HG02623 (cell line): ENCODE data around the gene PAGE3.

Experiments used
- ATAC-seq: cut with Tn5 transposase; IDR thresholded peaks from one replicate; pipeline ENCODE4 v1.9.1; 2021; ENCODE audit warnings: moderate library complexity; ENCODE audit not compliant: unreplicated experiment

PAGE3 gene, protein sequence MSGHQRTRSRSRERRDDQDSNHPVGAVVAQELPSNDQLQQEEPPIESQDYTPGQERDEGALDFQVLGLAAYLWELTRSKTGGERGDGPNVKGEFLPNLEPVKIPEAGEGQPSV

GRCh38 chrX:55264816-55265215 is at the start of gene PAGE3:
Gene PAGE3 (minus strand): TSS chrX:55264916. CDS start chrX:55263903, 1,013 bp downstream.
- no peak for ATAC-seq

GRCh38 chrX:55312655-55313054 is 47.9 kb upstream of the PAGE3 start:
- no peak for ATAC-seq

DNA sequence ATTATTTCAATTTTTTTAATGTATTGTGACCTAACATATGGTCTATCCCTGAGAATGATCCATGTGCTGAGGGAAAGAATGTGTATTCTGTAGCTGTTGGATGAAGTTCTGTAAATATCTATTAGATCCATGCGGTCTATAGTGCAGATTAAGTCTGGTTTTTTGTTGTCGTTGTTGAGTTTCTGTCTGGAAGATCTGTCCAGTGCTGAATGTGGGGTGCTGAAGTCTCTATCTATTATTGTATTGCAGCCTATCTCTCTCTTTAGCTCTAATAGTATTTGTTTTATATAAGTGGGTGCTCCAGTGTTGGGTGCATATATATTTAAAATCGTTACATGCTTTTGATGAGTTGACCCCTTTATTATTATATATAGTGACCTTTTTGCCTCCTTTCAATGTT is 26.2 kb upstream of the PAGE3 start:
- ATAC-seq: no peak

GRCh38 chrX:55279832-55280231 is 15.1 kb upstream of the PAGE3 start:
- no peak for ATAC-seq

DNA sequence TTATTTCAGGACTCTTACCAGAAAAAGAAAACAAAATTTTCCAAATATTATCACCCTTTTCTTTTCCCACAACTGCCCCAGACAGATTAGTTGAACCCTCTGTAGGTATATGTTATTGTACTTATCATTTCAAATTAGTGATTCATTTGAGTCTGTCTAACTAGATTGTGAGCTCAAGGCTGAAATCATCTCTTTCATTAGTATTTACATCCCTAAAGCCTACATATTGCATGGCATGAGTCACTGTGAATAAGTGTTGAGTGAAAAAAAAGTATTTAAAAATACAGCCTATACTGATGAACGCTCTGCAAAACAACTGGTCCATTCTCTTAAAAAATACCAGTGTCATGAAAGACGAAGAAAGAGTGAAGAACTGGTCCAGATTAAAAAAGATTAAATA is 3.9 kb downstream of the PAGE3 start:
- no peak for ATAC-seq

- no peak for ATAC-seq
Measured at GRCh38 chrX:55253528-55253927, 11.2 kb downstream of the PAGE3 start.

GRCh38 chrX:55240788-55241340 is 23.9 kb downstream of the PAGE3 start:
- no peak for ATAC-seq

- no peak for ATAC-seq
Measured at GRCh38 chrX:55220119-55220794, 44.5 kb downstream of the PAGE3 start, which contains the start of gene PAGE5. Gene PAGE5 (plus strand): TSS chrX:55220346. CDS start chrX:55221383, 1,037 bp downstream.

DNA sequence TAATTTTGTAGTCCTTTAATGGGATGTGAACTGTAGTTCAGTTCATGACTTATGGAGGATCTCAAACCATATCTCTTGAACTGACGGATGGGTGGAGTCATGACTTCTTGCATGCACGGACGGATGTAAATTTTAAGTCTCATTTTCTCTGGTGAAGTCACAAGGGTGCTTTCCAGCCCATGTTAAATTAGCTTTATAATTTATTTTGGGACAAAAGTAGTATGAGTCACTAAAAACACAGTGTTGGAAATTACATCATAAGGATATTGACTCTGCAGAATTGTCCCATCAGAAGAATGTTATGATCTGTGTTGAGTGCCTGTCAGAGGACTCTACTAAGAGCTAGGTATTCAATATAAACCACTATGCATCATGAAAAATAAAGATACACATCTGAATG is 51.3 kb downstream of the PAGE3 start:
- no peak for ATAC-seq

DNA sequence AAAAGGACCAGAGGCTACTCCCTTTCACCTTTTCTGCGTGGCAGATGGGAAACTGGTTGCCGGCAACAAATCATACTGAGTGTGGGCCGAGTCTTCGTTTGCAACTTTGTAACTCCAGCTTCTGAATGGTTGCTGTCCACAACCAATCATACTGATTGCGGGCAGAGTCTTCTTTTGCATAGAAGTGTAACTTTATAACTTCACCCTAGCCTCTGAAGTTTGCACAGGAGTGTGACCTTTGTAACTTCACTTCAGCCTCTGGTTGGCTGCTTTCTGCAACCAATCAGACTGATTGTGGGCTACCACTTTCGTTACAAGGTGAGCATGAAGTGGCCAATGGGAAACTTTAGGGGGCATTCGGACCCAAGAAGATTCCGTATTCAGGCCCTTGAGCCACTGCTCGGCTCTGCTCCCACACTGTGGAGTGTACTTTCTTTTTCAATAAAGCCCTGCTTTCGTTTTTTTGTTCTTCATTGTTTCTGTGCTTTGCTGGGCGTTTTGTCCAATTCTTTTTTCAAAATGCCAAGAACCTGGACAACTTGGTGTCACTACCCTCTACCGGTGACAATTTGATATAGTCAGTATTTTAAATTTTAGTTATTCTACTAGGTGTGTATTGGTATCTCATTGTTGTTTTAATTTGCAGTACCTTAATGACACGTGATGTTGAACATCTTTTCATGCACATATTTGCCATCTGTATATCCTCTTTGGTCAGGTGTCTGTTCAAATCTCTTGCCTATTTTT is 53.6 kb downstream of the PAGE3 start:
- no peak for ATAC-seq
